ENCODE measurements around the gene RALB.
"Not testable (repeated sequence)": the region's sequence is repeated elsewhere in the genome, so short reads cannot be mapped to it uniquely, and the experiment has no call there.

GRCh38 chr2:120259939-120260338, 7.3 kb downstream of the RALB start:
- TF ChIP-seq CREB1 (CRISPR knock-in tag; IDR thresholded peaks at IDR 0.05); E2F5 (CRISPR knock-in tag; IDR thresholded peaks at IDR 0.05); CTCF (IDR thresholded peaks at IDR 0.05); ETV6 (CRISPR knock-in tag; IDR thresholded peaks at IDR 0.05): not testable (repeated sequence)
- TF ChIP-seq, protein P1, sequence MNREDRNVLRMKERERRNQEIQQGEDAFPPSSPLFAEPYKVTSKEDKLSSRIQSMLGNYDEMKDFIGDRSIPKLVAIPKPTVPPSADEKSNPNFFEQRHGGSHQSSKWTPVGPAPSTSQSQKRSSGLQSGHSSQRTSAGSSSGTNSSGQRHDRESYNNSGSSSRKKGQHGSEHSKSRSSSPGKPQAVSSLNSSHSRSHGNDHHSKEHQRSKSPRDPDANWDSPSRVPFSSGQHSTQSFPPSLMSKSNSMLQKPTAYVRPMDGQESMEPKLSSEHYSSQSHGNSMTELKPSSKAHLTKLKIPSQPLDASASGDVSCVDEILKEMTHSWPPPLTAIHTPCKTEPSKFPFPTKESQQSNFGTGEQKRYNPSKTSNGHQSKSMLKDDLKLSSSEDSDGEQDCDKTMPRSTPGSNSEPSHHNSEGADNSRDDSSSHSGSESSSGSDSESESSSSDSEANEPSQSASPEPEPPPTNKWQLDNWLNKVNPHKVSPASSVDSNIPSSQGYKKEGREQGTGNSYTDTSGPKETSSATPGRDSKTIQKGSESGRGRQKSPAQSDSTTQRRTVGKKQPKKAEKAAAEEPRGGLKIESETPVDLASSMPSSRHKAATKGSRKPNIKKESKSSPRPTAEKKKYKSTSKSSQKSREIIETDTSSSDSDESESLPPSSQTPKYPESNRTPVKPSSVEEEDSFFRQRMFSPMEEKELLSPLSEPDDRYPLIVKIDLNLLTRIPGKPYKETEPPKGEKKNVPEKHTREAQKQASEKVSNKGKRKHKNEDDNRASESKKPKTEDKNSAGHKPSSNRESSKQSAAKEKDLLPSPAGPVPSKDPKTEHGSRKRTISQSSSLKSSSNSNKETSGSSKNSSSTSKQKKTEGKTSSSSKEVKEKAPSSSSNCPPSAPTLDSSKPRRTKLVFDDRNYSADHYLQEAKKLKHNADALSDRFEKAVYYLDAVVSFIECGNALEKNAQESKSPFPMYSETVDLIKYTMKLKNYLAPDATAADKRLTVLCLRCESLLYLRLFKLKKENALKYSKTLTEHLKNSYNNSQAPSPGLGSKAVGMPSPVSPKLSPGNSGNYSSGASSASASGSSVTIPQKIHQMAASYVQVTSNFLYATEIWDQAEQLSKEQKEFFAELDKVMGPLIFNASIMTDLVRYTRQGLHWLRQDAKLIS (CRISPR knock-in tag; IDR thresholded peaks at IDR 0.05; ENCODE audit: borderline replicate concordance) = not testable (repeated sequence)
